GM21390 (cell line): ENCODE data around the gene RABL2B.

Experiments used
- ATAC-seq: cut with Tn5 transposase; IDR thresholded peaks from one replicate; pipeline ENCODE4 v1.9.1; 2021; ENCODE audit not compliant: unreplicated experiment

The RABL2B gene

GRCh38 chr22:50723991-50724390 is 59.4 kb downstream of the RABL2B start:
- ATAC-seq, result no peak

GRCh38 chr22:50722716-50723428 is 60.6 kb downstream of the RABL2B start:
- ATAC-seq, result no peak

- no peak for ATAC-seq
Measured at GRCh38 chr22:50722048-50722701, 61.3 kb downstream of the RABL2B start.

GRCh38 chr22:50721257-50721844 is 62.1 kb downstream of the RABL2B start:
- ATAC-seq, result no peak

GRCh38 chr22:50720301-50721256 is 62.9 kb downstream of the RABL2B start:
- ATAC-seq, result no peak

- no peak for ATAC-seq
Measured at GRCh38 chr22:50719814-50720300, 63.6 kb downstream of the RABL2B start.

GRCh38 chr22:50718352-50718709 is 65.1 kb downstream of the RABL2B start:
- no peak for ATAC-seq

- ATAC-seq, result no peak
Measured at GRCh38 chr22:50717709-50718351, 65.6 kb downstream of the RABL2B start.
